Panc1 (cell line): ENCODE measurements around the gene CEP250.

Source experiments
- POLR2AphosphoS5 ChIP-seq: IDR thresholded peaks from 2 replicates; pipeline ENCODE4 v1.6.1; 2012; ENCODE audit warnings: mild to moderate bottlenecking, low read depth, low read length, moderate library complexity
- TF ChIP-seq, protein P1 (sequence below): fragments of 450-650 bp; IDR thresholded peaks from 2 replicates; pipeline ENCODE4 v1.5.1; 2017; ENCODE audit warnings: mild to moderate bottlenecking
- TF ChIP-seq, protein P2 (sequence below), 2 experiments: IDR thresholded peaks; 2 replicates each; pipeline ENCODE4 v1.6.1; 2011 to 2012; ENCODE audit warnings: low read depth in 2 of 2, control low read depth in 1 of 2, low read length in 1 of 2, mild to moderate bottlenecking in 1 of 2, moderate library complexity in 1 of 2; ENCODE audit not compliant: insufficient read depth in 1 of 2

DNA sequence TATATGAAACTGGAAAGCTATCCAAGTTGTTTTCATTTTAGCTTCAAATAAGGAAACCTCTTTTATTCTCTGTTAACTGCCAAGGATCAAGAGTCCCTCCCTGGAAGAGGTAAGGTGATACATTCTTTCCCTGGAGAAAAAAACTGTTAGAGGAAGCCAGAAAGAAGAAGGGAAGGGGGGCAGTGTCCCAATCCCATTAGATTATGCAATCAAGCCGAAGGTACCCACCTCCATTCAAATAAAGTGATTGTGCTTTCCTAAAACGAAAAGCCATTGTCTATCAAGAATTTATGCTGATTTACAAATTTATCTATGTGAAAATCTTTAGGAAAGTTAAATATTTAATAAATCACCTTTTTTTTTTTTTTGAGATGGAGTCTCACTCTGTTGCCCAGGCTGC, 34.1 kb upstream of the CEP250 start:
- TF ChIP-seq, protein P1, sequence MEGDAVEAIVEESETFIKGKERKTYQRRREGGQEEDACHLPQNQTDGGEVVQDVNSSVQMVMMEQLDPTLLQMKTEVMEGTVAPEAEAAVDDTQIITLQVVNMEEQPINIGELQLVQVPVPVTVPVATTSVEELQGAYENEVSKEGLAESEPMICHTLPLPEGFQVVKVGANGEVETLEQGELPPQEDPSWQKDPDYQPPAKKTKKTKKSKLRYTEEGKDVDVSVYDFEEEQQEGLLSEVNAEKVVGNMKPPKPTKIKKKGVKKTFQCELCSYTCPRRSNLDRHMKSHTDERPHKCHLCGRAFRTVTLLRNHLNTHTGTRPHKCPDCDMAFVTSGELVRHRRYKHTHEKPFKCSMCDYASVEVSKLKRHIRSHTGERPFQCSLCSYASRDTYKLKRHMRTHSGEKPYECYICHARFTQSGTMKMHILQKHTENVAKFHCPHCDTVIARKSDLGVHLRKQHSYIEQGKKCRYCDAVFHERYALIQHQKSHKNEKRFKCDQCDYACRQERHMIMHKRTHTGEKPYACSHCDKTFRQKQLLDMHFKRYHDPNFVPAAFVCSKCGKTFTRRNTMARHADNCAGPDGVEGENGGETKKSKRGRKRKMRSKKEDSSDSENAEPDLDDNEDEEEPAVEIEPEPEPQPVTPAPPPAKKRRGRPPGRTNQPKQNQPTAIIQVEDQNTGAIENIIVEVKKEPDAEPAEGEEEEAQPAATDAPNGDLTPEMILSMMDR: no peak
- TF ChIP-seq POLR2AphosphoS5: no peak
- TF ChIP-seq, protein P2, sequence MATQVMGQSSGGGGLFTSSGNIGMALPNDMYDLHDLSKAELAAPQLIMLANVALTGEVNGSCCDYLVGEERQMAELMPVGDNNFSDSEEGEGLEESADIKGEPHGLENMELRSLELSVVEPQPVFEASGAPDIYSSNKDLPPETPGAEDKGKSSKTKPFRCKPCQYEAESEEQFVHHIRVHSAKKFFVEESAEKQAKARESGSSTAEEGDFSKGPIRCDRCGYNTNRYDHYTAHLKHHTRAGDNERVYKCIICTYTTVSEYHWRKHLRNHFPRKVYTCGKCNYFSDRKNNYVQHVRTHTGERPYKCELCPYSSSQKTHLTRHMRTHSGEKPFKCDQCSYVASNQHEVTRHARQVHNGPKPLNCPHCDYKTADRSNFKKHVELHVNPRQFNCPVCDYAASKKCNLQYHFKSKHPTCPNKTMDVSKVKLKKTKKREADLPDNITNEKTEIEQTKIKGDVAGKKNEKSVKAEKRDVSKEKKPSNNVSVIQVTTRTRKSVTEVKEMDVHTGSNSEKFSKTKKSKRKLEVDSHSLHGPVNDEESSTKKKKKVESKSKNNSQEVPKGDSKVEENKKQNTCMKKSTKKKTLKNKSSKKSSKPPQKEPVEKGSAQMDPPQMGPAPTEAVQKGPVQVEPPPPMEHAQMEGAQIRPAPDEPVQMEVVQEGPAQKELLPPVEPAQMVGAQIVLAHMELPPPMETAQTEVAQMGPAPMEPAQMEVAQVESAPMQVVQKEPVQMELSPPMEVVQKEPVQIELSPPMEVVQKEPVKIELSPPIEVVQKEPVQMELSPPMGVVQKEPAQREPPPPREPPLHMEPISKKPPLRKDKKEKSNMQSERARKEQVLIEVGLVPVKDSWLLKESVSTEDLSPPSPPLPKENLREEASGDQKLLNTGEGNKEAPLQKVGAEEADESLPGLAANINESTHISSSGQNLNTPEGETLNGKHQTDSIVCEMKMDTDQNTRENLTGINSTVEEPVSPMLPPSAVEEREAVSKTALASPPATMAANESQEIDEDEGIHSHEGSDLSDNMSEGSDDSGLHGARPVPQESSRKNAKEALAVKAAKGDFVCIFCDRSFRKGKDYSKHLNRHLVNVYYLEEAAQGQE (IDR thresholded peaks at IDR 0.05; ENCODE audit: insufficient read depth in 1 of 2, low read depth in 2 of 2, low read length in 1 of 2): no peak
